ENCODE results near the gene SANBR.

The SANBR gene

DNA sequence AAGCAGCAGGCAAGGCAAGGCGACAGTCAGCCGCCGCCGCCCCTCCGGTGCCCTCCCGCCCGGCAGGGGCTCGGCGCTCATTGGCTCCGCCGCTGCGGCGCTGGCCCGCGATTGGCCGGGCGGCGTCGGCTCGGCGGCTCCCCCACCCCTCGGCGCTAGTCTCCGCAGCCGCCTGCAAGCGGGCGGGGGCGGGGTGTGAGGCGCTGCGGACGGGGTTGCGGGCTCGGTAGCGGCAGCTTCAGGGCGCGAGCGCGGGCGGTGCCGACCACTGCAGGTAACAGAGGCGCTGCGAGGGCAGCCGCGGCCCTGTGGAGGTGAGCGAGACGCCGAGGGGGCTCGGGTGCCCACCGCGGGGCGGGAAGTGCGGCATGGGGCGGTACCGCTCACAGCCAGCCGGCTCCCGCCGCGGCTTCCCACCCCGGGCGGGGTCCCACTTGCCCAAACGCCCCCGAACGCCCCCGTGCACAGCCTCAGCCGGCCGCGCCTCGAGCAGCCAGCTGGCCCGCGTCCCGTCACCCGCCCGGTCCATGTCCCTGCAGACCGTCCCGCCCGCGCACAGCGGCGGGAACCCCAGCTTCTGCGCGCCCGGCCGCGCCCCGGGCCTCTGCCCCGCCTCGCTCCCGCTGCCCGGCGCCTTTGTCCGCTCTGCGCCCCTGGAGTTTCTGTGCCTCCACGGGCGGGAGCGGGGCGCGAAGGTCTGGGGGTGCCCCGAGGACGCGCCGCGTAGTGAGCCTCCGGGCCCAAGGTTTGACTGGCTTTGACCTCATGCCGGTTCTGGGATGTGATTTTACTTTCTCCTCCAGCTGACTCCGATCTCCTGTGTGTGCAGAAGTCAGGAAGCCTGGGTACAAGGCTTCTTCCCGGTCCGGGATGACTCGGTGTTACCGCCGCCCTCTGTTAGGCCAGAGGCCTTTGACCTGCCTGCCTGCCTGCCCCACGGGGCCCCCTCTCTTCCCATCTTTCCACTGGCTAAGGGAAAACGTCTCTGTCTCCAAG is at the start of gene SANBR:
Gene SANBR, plus strand, starts transcription at position 158 of the 996 bp plus-strand sequence. CDS start 4,480 bp downstream, outside the sequence.
- TF ChIP-seq, protein P1, sequence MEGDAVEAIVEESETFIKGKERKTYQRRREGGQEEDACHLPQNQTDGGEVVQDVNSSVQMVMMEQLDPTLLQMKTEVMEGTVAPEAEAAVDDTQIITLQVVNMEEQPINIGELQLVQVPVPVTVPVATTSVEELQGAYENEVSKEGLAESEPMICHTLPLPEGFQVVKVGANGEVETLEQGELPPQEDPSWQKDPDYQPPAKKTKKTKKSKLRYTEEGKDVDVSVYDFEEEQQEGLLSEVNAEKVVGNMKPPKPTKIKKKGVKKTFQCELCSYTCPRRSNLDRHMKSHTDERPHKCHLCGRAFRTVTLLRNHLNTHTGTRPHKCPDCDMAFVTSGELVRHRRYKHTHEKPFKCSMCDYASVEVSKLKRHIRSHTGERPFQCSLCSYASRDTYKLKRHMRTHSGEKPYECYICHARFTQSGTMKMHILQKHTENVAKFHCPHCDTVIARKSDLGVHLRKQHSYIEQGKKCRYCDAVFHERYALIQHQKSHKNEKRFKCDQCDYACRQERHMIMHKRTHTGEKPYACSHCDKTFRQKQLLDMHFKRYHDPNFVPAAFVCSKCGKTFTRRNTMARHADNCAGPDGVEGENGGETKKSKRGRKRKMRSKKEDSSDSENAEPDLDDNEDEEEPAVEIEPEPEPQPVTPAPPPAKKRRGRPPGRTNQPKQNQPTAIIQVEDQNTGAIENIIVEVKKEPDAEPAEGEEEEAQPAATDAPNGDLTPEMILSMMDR (IDR thresholded peaks at IDR 0.05): no peak
- peak; percentile 89 for DNase-seq (ENCODE audit: low spot score)
- Histone ChIP-seq H3K4me3 (peak within 1 kb of the TSS; percentile 95), H3K27ac (peak within 1 kb of the TSS; percentile 65 to 87)

DNA sequence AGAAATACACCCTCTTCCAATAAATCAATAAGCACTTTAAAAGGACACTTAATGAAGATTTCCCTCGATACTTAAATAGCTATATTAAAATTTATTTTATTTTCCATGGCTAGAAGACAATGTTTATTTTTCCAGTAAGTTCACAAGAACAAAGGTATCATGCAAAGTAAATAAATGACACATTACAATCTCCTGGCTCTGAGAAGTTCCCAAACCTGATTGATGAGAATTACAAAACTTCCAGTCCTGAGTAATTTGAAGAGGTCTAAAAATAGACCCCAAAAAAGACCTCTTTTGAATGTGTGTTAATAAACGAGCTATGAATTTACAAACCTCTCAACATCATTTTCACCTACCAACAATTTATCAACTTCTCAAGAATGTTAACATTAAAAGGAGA is 49.7 kb upstream of the SANBR start:
- H3K4me3 ChIP-seq: peak overlapping the region; percentile 90
- no peak overlapping the region for H3K27ac ChIP-seq
- TF ChIP-seq, protein P1 (IDR thresholded peaks at IDR 0.05): no peak
- no peak for DNase-seq (ENCODE audit: low spot score)

DNA sequence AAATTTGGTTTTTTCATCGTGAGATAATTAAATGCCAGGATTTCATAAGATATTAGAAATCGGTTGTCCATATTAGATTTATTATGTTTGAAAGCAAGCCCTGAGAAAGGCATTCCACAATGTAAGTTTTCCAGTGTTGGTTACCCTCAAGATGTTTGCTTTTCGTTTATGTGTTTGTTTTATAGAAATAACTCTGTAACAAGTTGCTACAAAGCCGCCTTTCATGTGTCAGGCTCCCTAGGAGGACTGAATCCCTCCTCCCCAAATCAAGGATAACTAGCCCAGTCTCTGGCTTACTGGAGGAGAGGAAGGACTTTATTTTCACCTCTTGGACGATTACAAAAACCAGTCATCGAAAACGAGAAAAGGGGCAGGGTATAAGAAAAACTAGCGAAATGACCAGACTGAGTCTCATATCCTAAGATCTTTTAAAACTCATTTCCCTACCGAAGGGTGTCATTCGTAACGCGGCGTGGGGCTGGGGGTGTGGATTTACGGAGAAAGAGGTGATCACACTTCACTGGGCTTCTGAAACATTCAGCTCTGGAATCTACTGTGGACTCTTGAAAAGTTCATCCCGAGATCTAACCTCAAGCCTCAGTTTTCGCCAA is 49.2 kb upstream of the SANBR start:
- peak overlapping the region; percentile 94 to 96 for H3K27ac ChIP-seq
- TF ChIP-seq, protein P1 (IDR thresholded peaks at IDR 0.05): no peak
- DNase-seq (ENCODE audit: low spot score): no peak
- peak overlapping the region; percentile 90 for H3K4me3 ChIP-seq

DNA sequence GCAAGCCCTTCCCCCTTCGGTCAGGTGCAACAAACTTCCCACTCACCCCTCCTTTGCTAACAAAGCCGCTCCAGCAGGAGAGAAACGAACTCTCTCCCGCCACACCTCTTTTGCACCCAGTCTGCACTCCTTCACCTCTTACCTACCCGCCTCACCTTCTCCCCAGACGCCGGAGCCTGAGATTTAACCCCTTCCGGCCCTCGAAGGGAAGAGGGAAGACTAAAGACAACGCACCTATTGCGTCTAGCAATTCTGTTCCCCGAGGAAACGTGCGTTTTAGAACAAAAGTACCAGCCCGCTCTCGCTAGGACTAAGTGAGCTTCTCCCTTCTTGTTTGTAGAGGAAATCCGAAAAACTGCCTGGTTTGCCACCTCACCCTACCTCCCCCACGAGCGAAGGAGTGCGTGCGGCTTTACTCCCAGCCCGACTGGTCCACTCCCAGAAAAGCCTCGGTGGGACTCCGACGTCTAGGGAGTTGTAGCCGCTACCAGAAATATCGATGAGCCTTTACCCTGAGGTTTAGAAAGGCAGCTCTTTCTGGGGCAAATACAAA is 48.6 kb upstream of the SANBR start:
- TF ChIP-seq, protein P1 (IDR thresholded peaks at IDR 0.05): no peak
- DNase-seq (ENCODE audit: low spot score): peak; percentile 82

DNA sequence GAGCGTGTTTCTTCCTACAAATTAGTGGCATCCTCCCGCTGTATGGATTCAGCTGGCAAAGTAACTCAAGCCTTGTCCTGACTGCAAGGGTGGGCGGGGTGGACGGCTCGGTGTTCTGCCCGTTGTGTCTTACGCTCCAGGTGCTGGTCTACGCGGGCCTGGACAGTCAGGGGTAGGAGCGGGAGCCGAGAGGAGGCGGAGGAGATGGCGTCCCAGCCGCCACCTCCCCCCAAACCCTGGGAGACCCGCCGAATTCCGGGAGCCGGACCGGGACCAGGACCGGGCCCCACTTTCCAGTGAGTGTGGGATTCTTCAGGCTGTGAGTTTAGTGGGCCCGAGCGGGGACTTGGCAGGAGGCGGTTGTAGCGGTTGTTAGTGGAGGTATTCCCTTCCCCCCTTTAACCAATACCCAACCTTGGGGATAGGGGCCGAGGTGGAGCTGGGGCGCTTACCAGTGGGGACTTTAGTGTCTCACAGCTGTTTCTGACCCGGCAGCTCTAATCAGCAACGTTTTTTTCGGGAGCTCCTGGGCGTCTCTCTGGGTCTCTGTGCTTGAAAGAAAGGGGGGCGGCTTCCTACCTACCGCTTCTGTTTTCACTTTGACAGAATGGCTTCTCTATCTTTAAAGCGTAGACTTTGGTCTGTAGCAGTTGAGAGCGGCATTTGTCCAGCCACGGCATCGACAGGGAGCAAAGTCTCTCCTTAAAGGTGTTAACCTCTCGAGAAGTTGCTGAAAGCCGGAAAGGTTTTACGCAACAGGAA is 47.9 kb upstream of the SANBR start, which contains the start of the genes PEX13 and PUS10:
Gene PEX13, plus strand, starts transcription at position 165 of the 762 bp plus-strand sequence. Its CDS starts 40 bp downstream, at position 205.
Gene PUS10, minus strand, starts transcription at position 700 of the 762 bp plus-strand sequence. CDS start 6,365 bp downstream, outside the sequence.
- TF ChIP-seq, protein P1 (IDR thresholded peaks at IDR 0.05): no peak
- Histone ChIP-seq H3K4me3 (peak within 1 kb of the TSS; percentile 90), H3K27ac (peak within 1 kb of the TSS; percentile 94 to 96)
- DNase-seq (ENCODE audit: low spot score): peak; percentile 85

More for the DNA sequence above, 48.6 kb upstream of the SANBR start:
- H3K4me3 ChIP-seq: peak overlapping the region; percentile 90
- peak overlapping the region; percentile 94 to 96 for H3K27ac ChIP-seq

DNA sequence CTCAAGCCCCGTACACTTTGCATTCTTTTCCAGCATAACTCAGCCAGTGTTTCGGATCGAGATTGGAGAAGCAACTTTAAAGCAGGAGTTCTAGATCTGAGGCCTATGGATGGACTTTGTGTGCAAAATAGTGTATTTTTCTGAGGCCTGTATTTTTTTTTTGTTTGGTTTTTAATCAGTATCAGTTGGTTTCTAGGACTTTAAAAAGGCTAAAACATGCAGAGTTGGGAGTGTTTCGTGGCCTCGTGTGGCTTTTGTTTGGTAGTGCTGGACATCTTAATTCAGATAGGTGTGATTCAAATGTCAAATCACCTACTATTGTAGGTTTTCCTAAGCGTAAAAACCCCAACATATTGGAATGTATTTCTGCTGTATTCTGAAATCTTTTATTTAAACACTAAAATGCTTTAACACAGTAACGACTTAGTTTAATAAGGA is 47.3 kb upstream of the SANBR start:
- DNase-seq (ENCODE audit: low spot score): no peak
- Histone ChIP-seq H3K27ac (peak overlapping the region; percentile 94 to 96), H3K4me3 (peak overlapping the region; percentile 90)
- TF ChIP-seq, protein P1 (IDR thresholded peaks at IDR 0.05): no peak
